ENCODE results near the gene MYL5. TPM values are rescaled to one million over a fixed set of nuclear protein-coding genes. Genes with fewer than 3 reads are reported as not detected.

The MYL5 gene
- total and polyA plus RNA-seq, 2 of the 13 experiments (the other 11 are each of a cell fraction or from before 2014, with no cell fraction given) = 6.5 to 16.0 TPM

- TF ChIP-seq ZHX1 (CRISPR knock-in tag; IDR thresholded peaks at IDR 0.05; ENCODE audit: low read depth) (no peak), ZBED4 (CRISPR knock-in tag; IDR thresholded peaks at IDR 0.05; ENCODE audit: borderline replicate concordance) (peak; percentile 44; the same call in 1 of the 2 replicates), ZFP90 (CRISPR knock-in tag; IDR thresholded peaks at IDR 0.05; ENCODE audit: borderline replicate concordance) (no peak), PRDM10 (CRISPR knock-in tag; IDR thresholded peaks at IDR 0.05; ENCODE audit: low read depth) (peak; percentile 77; the same call in 1 of the 2 replicates), NCOR1 (IDR thresholded peaks at IDR 0.05; ENCODE audit: borderline replicate concordance, low read length) (no peak), MAF1 (CRISPR knock-in tag; IDR thresholded peaks at IDR 0.05; ENCODE audit: borderline replicate concordance) (no peak), JUND (CRISPR knock-in tag; IDR thresholded peaks at IDR 0.05) (no peak), RBFOX2 (IDR thresholded peaks at IDR 0.05; ENCODE audit: low read depth, low read length) (no peak), CCDC6 (CRISPR knock-in tag; IDR thresholded peaks at IDR 0.05) (no peak), CSRNP1 (CRISPR knock-in tag; IDR thresholded peaks at IDR 0.05) (no peak), PHF20 (CRISPR knock-in tag; IDR thresholded peaks at IDR 0.05) (no peak), ZSCAN25 (CRISPR knock-in tag; IDR thresholded peaks at IDR 0.05) (no peak), RBAK (CRISPR knock-in tag; IDR thresholded peaks at IDR 0.05) (no peak), CHD2 (IDR thresholded peaks at IDR 0.05; ENCODE audit: low read depth, low read length) (no peak), ZKSCAN5 (CRISPR knock-in tag; IDR thresholded peaks at IDR 0.05) (no peak), ZNF619 (CRISPR knock-in tag; IDR thresholded peaks at IDR 0.05) (0 out of 2 replicates have a peak, but pooled peaks have one; percentile 26), ZC3H13 (CRISPR knock-in tag; IDR thresholded peaks at IDR 0.05) (no peak)
Observed at GRCh38 chr4:692771-693554, 18.6 kb downstream of the MYL5 start (continued).
